Large intestine (tissue), 3 donors: ENCODE results near the gene HACE1. TPM values are rescaled to one million over a fixed set of nuclear protein-coding genes. Genes with fewer than 3 reads are reported as not detected.

Source experiments
- DNase-seq, 2 donors: peaks; one replicate each; pipeline versions ENCODE4 v3.0.0 to v3.0.0-alpha.2; 2013
- H3K27ac ChIP-seq: one replicate; pipeline ENCODE4 v1.5.1; 2013; ENCODE audit warnings: low read length
- H3K27me3 ChIP-seq: 2 replicates; pipeline ENCODE4 v1.6.1; 2013; ENCODE audit warnings: low read length; ENCODE audit not compliant: control insufficient read depth, insufficient read depth
- H3K36me3 ChIP-seq: 2 replicates; pipeline ENCODE4 v1.6.1; 2013; ENCODE audit warnings: low read length; ENCODE audit not compliant: control insufficient read depth, insufficient read depth
- H3K4me1 ChIP-seq: one replicate; pipeline ENCODE4 v1.6.1; 2013; ENCODE audit warnings: low read length; ENCODE audit not compliant: control insufficient read depth, insufficient read depth
- H3K4me3 ChIP-seq: one replicate; pipeline ENCODE4 v1.5.1; 2013; ENCODE audit warnings: low read length
- H3K9me3 ChIP-seq: one replicate; pipeline ENCODE4 v1.6.1; 2013; ENCODE audit warnings: mild to moderate bottlenecking, low read depth, low read length, moderate library complexity; ENCODE audit not compliant: control insufficient read depth
- WGBS: methylation state at CpG from one replicate; pipeline ENCODE4 v1.1.5; 2013; ENCODE audit warnings: low lambda C conversion rate; ENCODE audit not compliant: insufficient coverage; 5-methylcytosine and 5-hydroxymethylcytosine counted together
- polyA plus RNA-seq: library from polyadenylated mRNA; unstranded; fragments of 120-200 nt; gene quantifications from one replicate; pipeline ENCODE4 v1.2.1, GENCODE V29; 2013

Gene HACE1
- polyA plus RNA-seq, 1 donor = 10.5 TPM

DNA sequence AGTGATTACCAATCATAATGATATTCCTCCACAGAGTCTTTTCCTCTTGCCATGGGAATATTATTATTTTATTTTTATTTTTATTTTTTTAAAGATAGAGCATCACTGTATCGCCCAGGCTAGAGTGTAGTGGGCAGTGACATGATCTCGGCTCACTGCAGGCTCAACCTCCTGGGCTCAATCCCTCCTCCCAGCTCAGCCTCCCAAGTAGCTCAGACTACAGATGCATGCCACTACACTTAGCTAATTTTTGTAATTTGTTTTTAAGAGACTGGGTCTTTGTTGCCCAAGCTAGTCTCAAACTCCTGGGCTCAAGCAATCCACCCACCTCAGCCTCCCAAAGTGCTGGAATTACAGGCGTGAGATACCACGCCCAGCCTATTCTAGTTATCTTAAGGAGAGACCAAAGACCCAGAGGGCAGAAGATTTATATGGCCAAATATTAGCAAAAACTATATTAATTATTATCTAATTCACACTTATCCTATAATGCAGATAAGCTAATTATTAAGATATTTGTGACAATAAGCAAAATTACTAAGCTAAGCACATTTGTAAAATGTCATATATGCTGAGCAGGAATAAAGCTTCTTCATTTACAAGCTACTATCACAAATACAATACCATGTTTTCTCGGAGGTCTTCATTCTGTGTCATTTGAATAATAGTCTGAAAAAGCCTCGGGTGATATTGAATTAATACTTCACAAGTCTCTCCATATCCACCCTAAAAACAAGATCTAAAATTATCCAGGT lies 63.5 kb downstream of the HACE1 start:
- Histone ChIP-seq H3K27me3 (no peaks in the 10 kb centered on the region), H3K27ac (no peak overlapping the region), H3K9me3 (no peaks in the 10 kb centered on the region), H3K36me3 (no peaks in the 10 kb centered on the region), H3K4me1 (no peaks in the 10 kb centered on the region), H3K4me3 (no peak overlapping the region)
- WGBS = 100% methylated on average over 1 of the region's 6 CpGs
- no peak for DNase-seq

DNA sequence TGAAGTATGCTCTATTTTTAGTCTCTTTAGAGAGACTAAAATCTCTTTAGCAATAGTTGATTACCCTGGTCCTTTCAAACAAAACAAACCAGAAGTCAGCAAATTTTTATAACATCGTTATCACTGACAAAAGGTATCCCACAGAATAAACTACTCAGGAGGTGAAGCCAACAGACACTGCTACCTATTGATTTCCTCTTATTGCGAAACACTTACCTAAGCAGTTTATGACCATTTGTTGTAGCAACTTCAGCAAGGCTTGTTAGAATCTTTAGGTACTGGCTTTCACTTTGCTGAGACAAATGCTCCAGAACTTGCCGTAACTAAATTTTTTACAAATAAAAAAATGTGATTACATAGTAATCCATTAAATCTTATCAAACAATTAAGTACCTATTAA lies 64.4 kb downstream of the HACE1 start:
- H3K4me1 ChIP-seq = no peaks in the 10 kb centered on the region
- H3K36me3 ChIP-seq = peaks cover 2% of the 10 kb centered on the region
- 13% methylated on average over 1 of the region's 3 CpGs for WGBS
- H3K9me3 ChIP-seq = no peaks in the 10 kb centered on the region
- H3K4me3 ChIP-seq = no peak overlapping the region
- no peaks in the 10 kb centered on the region for H3K27me3 ChIP-seq
- H3K27ac ChIP-seq = no peak overlapping the region
- DNase-seq = peak; percentile 56 to 84

- 26% methylated on average over 2 of the region's 5 CpGs for WGBS
- Histone ChIP-seq H3K27me3 (no peaks in the 10 kb centered on the region), H3K4me1 (no peaks in the 10 kb centered on the region), H3K9me3 (no peaks in the 10 kb centered on the region), H3K36me3 (peaks cover 3% of the 10 kb centered on the region), H3K27ac (no peak overlapping the region), H3K4me3 (no peak overlapping the region)
- peak in 1 of 2 donors; percentile 22 for DNase-seq
These were observed 69.9 kb downstream of the HACE1 start for GRCh38 chr6:104789770-104790190.

DNA sequence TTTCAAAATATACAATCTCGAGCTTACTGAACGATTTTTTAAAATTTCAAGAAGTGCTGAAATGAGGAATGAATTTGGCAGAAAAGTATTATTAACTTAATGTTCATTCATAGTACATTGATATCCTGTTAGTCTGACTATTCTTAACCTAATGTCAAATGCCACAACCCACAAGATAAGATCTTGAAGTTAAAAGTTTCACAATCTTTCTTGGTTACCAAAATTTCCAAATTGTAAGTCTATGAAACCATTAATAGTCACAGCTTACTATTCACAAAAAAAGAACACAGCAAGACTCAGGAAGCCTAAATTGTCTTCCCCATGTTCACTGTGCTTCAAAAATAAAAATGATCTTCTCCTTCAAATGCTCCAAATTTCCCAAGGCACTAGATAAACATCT lies 71.3 kb downstream of the HACE1 start:
- WGBS = 100% methylated on average over 2 of the region's 2 CpGs
- no peaks in the 10 kb centered on the region for H3K4me1 ChIP-seq
- H3K9me3 ChIP-seq = no peaks in the 10 kb centered on the region
- no peaks in the 10 kb centered on the region for H3K27me3 ChIP-seq
- no peak overlapping the region for H3K4me3 ChIP-seq
- DNase-seq = no peak
- H3K36me3 ChIP-seq = peaks cover 3% of the 10 kb centered on the region
- H3K27ac ChIP-seq = no peak overlapping the region

- 100% methylated on average over 1 of the region's 2 CpGs for WGBS
- DNase-seq = no peak
- Histone ChIP-seq H3K4me1 (no peaks in the 10 kb centered on the region), H3K9me3 (no peaks in the 10 kb centered on the region), H3K4me3 (no peak overlapping the region), H3K36me3 (peaks cover 3% of the 10 kb centered on the region), H3K27ac (no peak overlapping the region), H3K27me3 (no peaks in the 10 kb centered on the region)
These were observed 72.4 kb downstream of the HACE1 start for GRCh38 chr6:104787305-104787704.

DNA sequence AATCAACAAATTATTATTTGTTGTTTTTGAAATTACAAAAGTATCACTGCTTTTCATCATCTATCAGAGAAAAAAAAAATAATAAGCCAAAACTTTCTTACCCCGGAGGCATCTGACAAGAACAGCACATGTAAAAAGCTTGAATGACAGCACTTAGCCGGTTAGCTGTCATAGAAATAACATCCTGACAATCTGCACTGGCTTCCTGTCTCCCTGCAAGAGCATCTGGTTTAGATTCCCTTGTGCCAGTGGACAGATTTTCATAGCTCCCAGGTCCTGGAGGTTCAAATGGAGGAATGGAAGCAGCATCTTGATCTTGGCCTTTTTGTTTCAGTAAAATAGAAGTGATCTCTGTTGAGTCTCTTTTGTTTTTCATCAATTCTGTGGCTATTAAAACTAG lies 74.8 kb downstream of the HACE1 start:
- Histone ChIP-seq H3K27ac (no peak overlapping the region), H3K4me3 (no peak overlapping the region), H3K36me3 (peaks cover 4% of the 10 kb centered on the region), H3K9me3 (no peaks in the 10 kb centered on the region), H3K4me1 (no peaks in the 10 kb centered on the region), H3K27me3 (no peaks in the 10 kb centered on the region)
- no CpG with 5 or more reads among the region's 2 CpGs for WGBS
- no peak for DNase-seq

GRCh38 chr6:104771258-104771832 lies 88.4 kb downstream of the HACE1 start:
- Histone ChIP-seq H3K27me3 (no peaks in the 10 kb centered on the region), H3K4me3 (no peak overlapping the region), H3K36me3 (peaks cover 6% of the 10 kb centered on the region), H3K9me3 (no peaks in the 10 kb centered on the region), H3K27ac (no peak overlapping the region), H3K4me1 (no peaks in the 10 kb centered on the region)
- 80% methylated on average over 1 of the region's 2 CpGs for WGBS
- DNase-seq = peak in 1 of 2 donors; percentile 8

GRCh38 chr6:104768906-104769305 lies 90.8 kb downstream of the HACE1 start:
- whole genome bisulfite sequencing = no CpG with 5 or more reads among the region's 1 CpG
- Histone ChIP-seq H3K4me3 (no peak overlapping the region), H3K27me3 (no peaks in the 10 kb centered on the region), H3K4me1 (no peaks in the 10 kb centered on the region), H3K9me3 (no peaks in the 10 kb centered on the region), H3K36me3 (peaks cover 2% of the 10 kb centered on the region), H3K27ac (no peak overlapping the region)
- no peak for DNase-seq

DNA sequence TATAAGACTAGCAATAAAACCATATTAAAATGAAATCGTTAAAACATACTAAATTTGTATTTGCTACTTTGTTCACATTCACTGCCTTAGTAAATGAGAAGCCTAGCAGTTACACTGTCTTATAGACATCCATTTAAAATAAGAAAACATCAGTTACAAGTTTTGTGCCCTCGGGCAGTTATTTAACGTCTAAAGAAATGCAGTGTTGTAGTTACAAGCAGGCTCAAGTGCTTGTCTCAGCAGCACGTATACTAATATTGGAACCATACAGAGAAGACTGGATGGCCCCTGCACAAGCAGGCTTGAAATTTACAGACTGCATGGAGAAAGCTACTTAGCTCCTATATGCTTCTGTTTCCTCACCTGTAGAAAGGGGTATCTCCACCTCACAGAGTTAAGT lies 93.1 kb downstream of the HACE1 start:
- Histone ChIP-seq H3K4me3 (no peak overlapping the region), H3K4me1 (no peaks in the 10 kb centered on the region), H3K27ac (no peak overlapping the region), H3K27me3 (no peaks in the 10 kb centered on the region), H3K9me3 (no peaks in the 10 kb centered on the region), H3K36me3 (peaks cover 2% of the 10 kb centered on the region)
- WGBS = 100% methylated on average over 1 of the region's 4 CpGs
- DNase-seq = no peak

- Histone ChIP-seq H3K27ac (no peak overlapping the region), H3K36me3 (peaks cover 4% of the 10 kb centered on the region), H3K9me3 (peaks cover 13% of the 10 kb centered on the region), H3K27me3 (no peaks in the 10 kb centered on the region), H3K4me1 (no peaks in the 10 kb centered on the region), H3K4me3 (no peak overlapping the region)
- WGBS = no CpG with 5 or more reads among the region's 1 CpG
- DNase-seq = no peak
These were observed 104.8 kb downstream of the HACE1 start for GRCh38 chr6:104754788-104755409.
